ENCODE data around the gene SSBP3.

Gene SSBP3

GRCh38 chr1:54327386-54328065, 78.7 kb downstream of the SSBP3 start:
- no peak for TF ChIP-seq ZFX (IDR thresholded peaks at IDR 0.05; ENCODE audit: borderline replicate concordance)
- no peak for TF ChIP-seq CTCF (IDR thresholded peaks at IDR 0.05)
- H3K27ac ChIP-seq = no peak overlapping the region

DNA sequence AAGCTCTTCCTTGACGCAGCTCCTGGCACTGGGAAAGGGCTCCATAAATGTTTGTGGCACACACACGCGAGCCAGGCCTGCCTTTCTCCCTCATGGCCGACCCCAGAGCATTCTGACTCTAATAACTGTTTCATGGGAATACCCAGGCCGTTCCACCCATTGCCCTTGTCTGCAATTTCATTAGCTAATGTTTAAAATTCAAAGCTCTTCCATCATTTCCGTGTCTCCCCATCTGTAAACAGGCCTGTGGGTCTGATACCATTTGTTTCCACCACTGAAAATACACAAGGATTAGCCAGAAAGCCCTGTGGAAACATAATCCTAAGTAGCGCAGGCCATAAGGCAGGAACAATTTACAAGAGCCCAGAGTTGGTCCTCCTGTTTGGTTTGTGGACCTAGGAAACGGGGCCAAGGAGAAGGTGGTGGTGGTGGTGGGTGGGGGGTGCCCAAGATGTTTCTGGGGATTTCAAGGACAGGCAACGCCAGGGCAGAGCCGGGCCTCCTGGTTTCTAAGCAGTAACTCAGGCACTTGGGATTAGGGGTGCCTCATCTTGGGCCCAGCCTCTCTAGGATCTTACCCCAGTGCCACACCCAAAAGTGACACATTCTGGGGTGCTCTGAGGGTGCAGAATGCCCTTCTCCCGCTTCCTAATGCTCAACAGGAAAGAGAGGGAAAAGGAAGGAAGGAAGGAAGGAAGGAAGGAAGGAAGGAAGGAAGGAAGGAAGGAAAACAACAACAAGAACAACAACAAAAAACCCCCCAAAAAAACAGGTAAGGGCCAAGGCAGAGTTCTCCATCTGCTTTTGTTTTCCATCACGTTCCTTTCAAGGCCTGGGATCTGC, 79.4 kb downstream of the SSBP3 start:
- TF ChIP-seq CTCF (IDR thresholded peaks at IDR 0.05) = no peak
- no peak for TF ChIP-seq ZFX (IDR thresholded peaks at IDR 0.05; ENCODE audit: borderline replicate concordance)
- H3K27ac ChIP-seq = no peak overlapping the region

GRCh38 chr1:54325703-54326461, 80.3 kb downstream of the SSBP3 start:
- H3K27ac ChIP-seq = no peak overlapping the region
- TF ChIP-seq CTCF (IDR thresholded peaks at IDR 0.05) = no peak
- no peak for TF ChIP-seq ZFX (IDR thresholded peaks at IDR 0.05; ENCODE audit: borderline replicate concordance)

DNA sequence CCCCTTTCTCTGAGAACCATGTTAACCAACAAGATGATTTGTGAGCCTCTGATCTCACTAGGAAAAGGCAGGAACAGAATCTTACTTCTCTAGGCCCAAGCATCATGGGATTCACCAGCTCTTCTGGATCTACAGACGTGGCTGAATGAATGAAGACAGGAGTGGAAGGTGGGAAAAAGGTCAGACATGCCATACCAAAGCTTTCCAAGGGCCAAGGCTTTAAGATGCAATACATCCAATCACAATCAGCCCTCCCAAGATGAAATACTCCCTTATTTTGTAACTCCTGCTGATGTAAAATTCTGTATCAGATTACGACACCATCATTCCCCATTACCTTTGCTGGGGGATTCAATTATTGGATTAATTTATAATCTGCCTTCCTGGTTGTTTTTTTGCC, 80.9 kb downstream of the SSBP3 start:
- no peak for TF ChIP-seq ZFX (IDR thresholded peaks at IDR 0.05; ENCODE audit: borderline replicate concordance)
- TF ChIP-seq CTCF (IDR thresholded peaks at IDR 0.05) = no peak
- H3K27ac ChIP-seq = no peak overlapping the region

DNA sequence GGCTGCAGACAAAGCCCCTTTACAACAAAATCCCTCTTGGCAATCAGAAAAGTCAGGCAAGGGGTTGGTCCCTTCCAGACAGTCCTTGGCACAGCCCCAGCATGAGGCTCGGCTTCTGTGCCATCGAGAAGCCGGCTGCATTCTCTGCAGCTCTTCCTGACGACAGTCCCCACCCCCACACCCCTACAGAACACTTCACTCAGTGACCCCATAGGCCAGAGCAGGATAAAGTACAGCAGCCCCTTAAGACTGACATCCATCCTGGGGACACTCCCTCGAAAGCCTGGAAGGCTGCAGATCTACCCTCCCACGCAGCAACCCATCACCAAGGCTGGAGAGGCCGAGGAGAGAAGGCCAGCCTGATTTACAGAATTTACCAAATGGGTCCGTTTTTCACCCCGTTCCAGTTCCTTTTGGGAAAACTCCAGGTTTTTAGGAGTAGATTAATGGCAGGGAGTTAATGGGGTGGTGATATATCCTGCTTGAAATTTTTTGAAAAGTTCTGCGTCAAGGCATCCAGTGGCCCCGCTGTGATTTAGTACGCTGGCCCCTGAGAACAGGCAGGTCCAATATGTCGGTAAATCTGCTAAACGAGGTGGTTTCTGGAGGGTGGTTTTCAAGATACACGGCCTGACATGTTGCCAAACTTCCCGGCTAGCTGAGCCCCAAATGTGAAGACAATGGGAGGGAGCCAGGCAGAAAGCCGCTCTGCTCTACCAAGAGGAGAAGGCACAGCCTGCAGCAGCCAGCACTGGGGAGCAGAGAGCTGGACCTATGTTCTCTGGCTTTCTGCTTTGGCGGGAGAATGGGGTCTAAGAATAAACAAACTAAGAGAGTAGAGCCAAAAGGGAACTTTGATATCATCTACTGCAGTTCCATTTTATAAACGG, 81.7 kb downstream of the SSBP3 start:
- H3K27ac ChIP-seq = no peak overlapping the region
- TF ChIP-seq CTCF (IDR thresholded peaks at IDR 0.05) (no peak), ZFX (IDR thresholded peaks at IDR 0.05; ENCODE audit: borderline replicate concordance) (no peak)

DNA sequence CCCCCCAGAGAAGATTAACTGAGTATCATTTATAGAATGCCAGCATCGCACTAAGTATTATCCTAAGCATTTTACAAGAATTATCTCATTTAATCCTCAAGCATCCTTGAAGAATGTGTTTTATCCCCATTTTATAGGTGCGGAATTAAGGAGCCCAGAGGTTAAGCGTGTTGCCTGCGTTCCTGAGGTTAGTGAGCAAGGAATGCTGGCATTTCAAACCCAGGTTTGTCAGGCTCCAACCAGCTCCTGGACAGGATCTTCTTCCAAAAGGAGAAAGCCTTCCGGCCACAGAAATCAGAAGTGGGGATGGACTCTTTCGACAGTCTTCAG, 82.3 kb downstream of the SSBP3 start:
- TF ChIP-seq ZFX (IDR thresholded peaks at IDR 0.05; ENCODE audit: borderline replicate concordance) (no peak), CTCF (IDR thresholded peaks at IDR 0.05) (no peak)
- H3K27ac ChIP-seq = no peak overlapping the region
